ENCODE data around the gene UBE2G1. TPM values are rescaled to one million over a fixed set of nuclear protein-coding genes. Genes with fewer than 3 reads are reported as not detected.

The UBE2G1 gene
- 10 to 100 TPM; 26.4 to 54.1 (median 35.7) TPM for total RNA-seq

DNA sequence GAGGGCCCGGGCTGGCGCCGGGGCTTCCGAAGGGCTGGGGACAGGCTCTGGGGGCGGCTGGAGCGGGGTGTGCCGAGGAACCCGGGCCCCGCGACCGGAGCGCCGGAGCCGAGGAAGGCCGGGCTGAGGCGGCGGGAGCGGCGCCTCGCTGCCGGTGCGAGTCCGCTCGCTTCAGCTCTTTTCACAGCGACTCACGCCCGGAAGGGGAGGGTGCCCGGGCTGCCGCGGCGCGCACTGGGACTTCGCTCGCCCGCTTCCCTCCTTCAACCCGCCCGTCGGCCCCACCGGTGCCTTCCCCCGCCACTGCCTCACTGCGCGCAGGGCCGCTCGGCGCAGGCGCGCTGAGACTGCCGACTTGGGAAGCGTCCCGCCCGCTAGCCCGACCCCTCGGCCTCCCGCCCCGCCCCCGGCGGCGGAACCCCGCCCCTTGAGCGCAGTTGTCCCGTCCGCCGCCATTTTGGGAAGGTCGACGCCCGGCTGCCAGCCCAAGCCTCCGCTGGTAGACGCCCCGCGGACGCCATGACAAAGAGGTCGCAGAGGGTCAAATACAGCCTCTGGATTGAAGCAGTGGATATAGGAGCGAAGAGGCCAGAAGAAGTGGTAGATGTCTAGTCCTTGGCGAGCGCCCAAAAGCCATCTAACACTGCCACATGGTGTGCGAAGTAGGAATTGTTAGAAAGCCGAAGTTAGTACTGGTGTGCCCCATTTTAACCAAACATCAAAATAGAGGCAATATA, at the start of gene UBE2G1:
TSS of gene UBE2G1 (minus strand) at position 349 of the 737 bp plus-strand sequence. CDS start 359 bp downstream, outside the sequence.
- Histone ChIP-seq H3K27me3 (no peaks in the 10 kb centered on the region), H3K27ac (peak within 1 kb of the TSS; percentile 93 to 99 (median 98)), H3K4me3 (peak within 1 kb of the TSS; percentile 77 to 100 (median 94)), H3K4me1 (peaks cover 0 to 6% (median 3%) of the 10 kb centered on the region in 4 donors), H3K36me3 (no peaks in the 10 kb centered on the region), H3K9me3 (no peaks in the 10 kb centered on the region)
- DNase-seq = peak; percentile 98 to 100 (median 99)
- TF ChIP-seq POLR2A (IDR thresholded peaks at IDR 0.05) = peak; percentile 94 to 96
- TF ChIP-seq, protein P1, sequence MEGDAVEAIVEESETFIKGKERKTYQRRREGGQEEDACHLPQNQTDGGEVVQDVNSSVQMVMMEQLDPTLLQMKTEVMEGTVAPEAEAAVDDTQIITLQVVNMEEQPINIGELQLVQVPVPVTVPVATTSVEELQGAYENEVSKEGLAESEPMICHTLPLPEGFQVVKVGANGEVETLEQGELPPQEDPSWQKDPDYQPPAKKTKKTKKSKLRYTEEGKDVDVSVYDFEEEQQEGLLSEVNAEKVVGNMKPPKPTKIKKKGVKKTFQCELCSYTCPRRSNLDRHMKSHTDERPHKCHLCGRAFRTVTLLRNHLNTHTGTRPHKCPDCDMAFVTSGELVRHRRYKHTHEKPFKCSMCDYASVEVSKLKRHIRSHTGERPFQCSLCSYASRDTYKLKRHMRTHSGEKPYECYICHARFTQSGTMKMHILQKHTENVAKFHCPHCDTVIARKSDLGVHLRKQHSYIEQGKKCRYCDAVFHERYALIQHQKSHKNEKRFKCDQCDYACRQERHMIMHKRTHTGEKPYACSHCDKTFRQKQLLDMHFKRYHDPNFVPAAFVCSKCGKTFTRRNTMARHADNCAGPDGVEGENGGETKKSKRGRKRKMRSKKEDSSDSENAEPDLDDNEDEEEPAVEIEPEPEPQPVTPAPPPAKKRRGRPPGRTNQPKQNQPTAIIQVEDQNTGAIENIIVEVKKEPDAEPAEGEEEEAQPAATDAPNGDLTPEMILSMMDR (IDR thresholded peaks at IDR 0.05) = peak in 4 of 6 experiments; percentile 4 to 51 (median 41)

- TF ChIP-seq, protein P1 (IDR thresholded peaks at IDR 0.05) = peak; percentile 91 to 97 (median 93)
- no peak for TF ChIP-seq POLR2A (IDR thresholded peaks at IDR 0.05)
- peak; percentile 90 to 97 (median 92) for DNase-seq
These were observed 46.7 kb upstream of the UBE2G1 start for GRCh38 chr17:4412933-4413831.

GRCh38 chr17:4411201-4411600, 44.7 kb upstream of the UBE2G1 start:
- H3K4me1 ChIP-seq = no peaks in the 10 kb centered on the region
- no peak for DNase-seq
- no peak overlapping the region for H3K27ac ChIP-seq
- no peaks in the 10 kb centered on the region for H3K27me3 ChIP-seq
- H3K9me3 ChIP-seq = no peaks in the 10 kb centered on the region
- H3K36me3 ChIP-seq = no peaks in the 10 kb centered on the region
- H3K4me3 ChIP-seq = no peak overlapping the region
- TF ChIP-seq POLR2A (IDR thresholded peaks at IDR 0.05) = no peak
- TF ChIP-seq, protein P1 (IDR thresholded peaks at IDR 0.05) = no peak

More at GRCh38 chr17:4412933-4413831, 46.7 kb upstream of the UBE2G1 start:
- no peaks in the 10 kb centered on the region for H3K36me3 ChIP-seq
- no peaks in the 10 kb centered on the region for H3K9me3 ChIP-seq
- peak overlapping the region in 1 of 4 donors; percentile 25 for H3K4me3 ChIP-seq
- no peaks in the 10 kb centered on the region for H3K4me1 ChIP-seq
- H3K27me3 ChIP-seq = no peaks in the 10 kb centered on the region
- peak overlapping the region in 1 of 4 donors; percentile 11 for H3K27ac ChIP-seq

GRCh38 chr17:4409659-4410058, 43.2 kb upstream of the UBE2G1 start:
- no peaks in the 10 kb centered on the region for H3K9me3 ChIP-seq
- DNase-seq = no peak
- H3K36me3 ChIP-seq = no peaks in the 10 kb centered on the region
- no peaks in the 10 kb centered on the region for H3K4me1 ChIP-seq
- TF ChIP-seq, protein P1 (IDR thresholded peaks at IDR 0.05) = no peak
- no peak for TF ChIP-seq POLR2A (IDR thresholded peaks at IDR 0.05)
- no peaks in the 10 kb centered on the region for H3K27me3 ChIP-seq
- no peak overlapping the region for H3K27ac ChIP-seq
- no peak overlapping the region for H3K4me3 ChIP-seq

- Histone ChIP-seq H3K27me3 (no peaks in the 10 kb centered on the region), H3K36me3 (no peaks in the 10 kb centered on the region), H3K27ac (no peak overlapping the region), H3K4me1 (no peaks in the 10 kb centered on the region), H3K9me3 (no peaks in the 10 kb centered on the region), H3K4me3 (no peak overlapping the region)
- DNase-seq = peak in 2 of 3 donors; percentile 55 to 64
- TF ChIP-seq, protein P1 (IDR thresholded peaks at IDR 0.05) = peak in 1 of 6 experiments; percentile 8
- TF ChIP-seq POLR2A (IDR thresholded peaks at IDR 0.05) = no peak
These were observed 41.4 kb upstream of the UBE2G1 start for GRCh38 chr17:4407851-4408250.

Data from Peyer's patch (tissue), 4 donors.